Measurements from ENCODE around the gene PLCL2.

Gene PLCL2

GRCh38 chr3:16994854-16995525, 110.2 kb downstream of the PLCL2 start:
- Mint-ChIP-seq H3K36me3 (ENCODE audit: low read depth) (peaks cover 4% of the 10 kb centered on the region), H3K27me3 (ENCODE audit: low read depth) (no peaks in the 10 kb centered on the region), H3K27ac (no peak overlapping the region), H3K4me3 (no peak overlapping the region), H3K4me1 (ENCODE audit: low read depth) (peaks cover 29% of the 10 kb centered on the region), H3K9me3 (no peaks in the 10 kb centered on the region)
- DNase-seq (ENCODE audit: low spot score), result no peak

- Mint-ChIP-seq H3K27ac (no peak overlapping the region), H3K9me3 (peaks cover 3% of the 10 kb centered on the region), H3K4me3 (no peak overlapping the region)
Observed at GRCh38 chr3:16995601-16996000, 110.8 kb downstream of the PLCL2 start.

GRCh38 chr3:16998236-16998923, 113.6 kb downstream of the PLCL2 start:
- H3K4me3 Mint-ChIP-seq, result no peak overlapping the region
- H3K27me3 Mint-ChIP-seq (ENCODE audit: low read depth), result no peaks in the 10 kb centered on the region
- H3K9me3 Mint-ChIP-seq, result peaks cover 14% of the 10 kb centered on the region
- peaks cover 8% of the 10 kb centered on the region for H3K36me3 Mint-ChIP-seq (ENCODE audit: low read depth)
- H3K4me1 Mint-ChIP-seq (ENCODE audit: low read depth), result peaks cover 29% of the 10 kb centered on the region
- no peak overlapping the region for H3K27ac Mint-ChIP-seq
- DNase-seq (ENCODE audit: low spot score), result no peak

More at GRCh38 chr3:16995601-16996000, 110.8 kb downstream of the PLCL2 start:
- DNase-seq (ENCODE audit: low spot score), result no peak
- Mint-ChIP-seq H3K4me1 (ENCODE audit: low read depth) (peaks cover 29% of the 10 kb centered on the region), H3K27me3 (ENCODE audit: low read depth) (no peaks in the 10 kb centered on the region), H3K36me3 (ENCODE audit: low read depth) (peaks cover 4% of the 10 kb centered on the region)

DNA sequence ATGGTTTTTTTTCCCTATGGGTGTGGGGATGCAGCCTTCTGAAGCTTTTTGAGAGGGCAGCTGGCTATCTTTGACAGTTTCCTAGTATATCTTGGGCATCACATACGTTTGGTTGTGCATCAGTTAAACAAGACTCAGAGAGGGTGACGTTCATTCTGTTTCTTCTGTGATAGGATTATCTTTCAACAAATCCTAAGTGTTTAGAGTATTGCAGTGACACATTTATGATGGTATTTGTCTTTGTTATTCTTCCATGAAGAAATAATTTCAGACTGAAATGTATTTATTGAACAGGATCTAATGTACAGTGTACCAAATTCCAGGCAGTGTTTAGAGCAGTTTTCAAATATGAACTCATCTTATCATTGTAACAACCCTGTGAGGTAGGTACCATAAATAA, 114.4 kb downstream of the PLCL2 start:
- no peaks in the 10 kb centered on the region for H3K27me3 Mint-ChIP-seq (ENCODE audit: low read depth)
- H3K4me1 Mint-ChIP-seq (ENCODE audit: low read depth), result peaks cover 30% of the 10 kb centered on the region
- H3K36me3 Mint-ChIP-seq (ENCODE audit: low read depth), result peaks cover 8% of the 10 kb centered on the region
- H3K4me3 Mint-ChIP-seq, result no peak overlapping the region
- DNase-seq (ENCODE audit: low spot score), result no peak
- peaks cover 14% of the 10 kb centered on the region for H3K9me3 Mint-ChIP-seq
- H3K27ac Mint-ChIP-seq, result no peak overlapping the region

DNA sequence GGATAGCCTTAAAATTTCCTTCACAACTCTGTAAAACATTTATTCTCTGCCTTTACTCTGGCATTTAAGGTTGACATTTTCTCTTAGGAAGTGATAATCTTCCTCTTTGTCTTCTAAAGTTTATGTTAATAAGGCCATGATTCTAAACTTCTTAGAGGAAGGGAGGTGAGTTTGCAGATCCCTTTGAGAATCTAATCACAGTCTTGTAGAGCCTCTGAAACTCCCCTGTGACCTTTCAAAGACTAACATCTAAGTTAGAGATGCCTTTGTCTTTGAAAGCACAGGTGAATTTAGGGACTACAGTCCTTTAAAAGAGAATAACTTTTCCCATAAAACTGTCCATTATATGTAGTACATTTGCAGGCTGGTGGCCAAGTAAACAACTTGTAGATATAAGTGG, 115.1 kb downstream of the PLCL2 start:
- Mint-ChIP-seq H3K36me3 (ENCODE audit: low read depth) (peaks cover 5% of the 10 kb centered on the region), H3K4me1 (ENCODE audit: low read depth) (peaks cover 26% of the 10 kb centered on the region), H3K27me3 (ENCODE audit: low read depth) (no peaks in the 10 kb centered on the region), H3K4me3 (no peak overlapping the region), H3K9me3 (peaks cover 14% of the 10 kb centered on the region), H3K27ac (no peak overlapping the region)
- no peak for DNase-seq (ENCODE audit: low spot score)

DNA sequence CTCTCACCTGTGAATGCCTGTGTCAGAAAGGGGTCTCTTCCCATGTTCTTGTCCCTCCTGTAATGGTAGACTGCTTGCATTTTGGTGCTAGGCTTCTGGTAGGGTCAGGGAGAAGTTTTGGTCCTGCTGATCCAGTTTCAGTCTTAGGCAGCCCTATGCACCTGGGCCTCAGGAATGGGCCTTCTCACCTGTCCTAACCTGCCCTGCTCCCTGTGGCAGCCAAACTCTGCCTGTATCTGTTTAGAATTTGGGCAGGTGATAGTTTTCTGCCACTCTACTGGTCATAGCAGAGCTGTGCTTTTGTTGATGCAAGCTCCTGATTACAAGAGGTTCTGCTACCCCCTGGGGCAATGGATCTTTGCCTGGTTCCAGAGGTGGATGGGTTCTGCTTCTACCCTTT, 118.7 kb downstream of the PLCL2 start:
- Mint-ChIP-seq H3K36me3 (ENCODE audit: low read depth) (peaks cover 4% of the 10 kb centered on the region), H3K27ac (no peak overlapping the region), H3K4me3 (no peak overlapping the region), H3K9me3 (peaks cover 14% of the 10 kb centered on the region), H3K4me1 (ENCODE audit: low read depth) (peaks cover 21% of the 10 kb centered on the region), H3K27me3 (ENCODE audit: low read depth) (no peaks in the 10 kb centered on the region)
- no peak for DNase-seq (ENCODE audit: low spot score)

DNA sequence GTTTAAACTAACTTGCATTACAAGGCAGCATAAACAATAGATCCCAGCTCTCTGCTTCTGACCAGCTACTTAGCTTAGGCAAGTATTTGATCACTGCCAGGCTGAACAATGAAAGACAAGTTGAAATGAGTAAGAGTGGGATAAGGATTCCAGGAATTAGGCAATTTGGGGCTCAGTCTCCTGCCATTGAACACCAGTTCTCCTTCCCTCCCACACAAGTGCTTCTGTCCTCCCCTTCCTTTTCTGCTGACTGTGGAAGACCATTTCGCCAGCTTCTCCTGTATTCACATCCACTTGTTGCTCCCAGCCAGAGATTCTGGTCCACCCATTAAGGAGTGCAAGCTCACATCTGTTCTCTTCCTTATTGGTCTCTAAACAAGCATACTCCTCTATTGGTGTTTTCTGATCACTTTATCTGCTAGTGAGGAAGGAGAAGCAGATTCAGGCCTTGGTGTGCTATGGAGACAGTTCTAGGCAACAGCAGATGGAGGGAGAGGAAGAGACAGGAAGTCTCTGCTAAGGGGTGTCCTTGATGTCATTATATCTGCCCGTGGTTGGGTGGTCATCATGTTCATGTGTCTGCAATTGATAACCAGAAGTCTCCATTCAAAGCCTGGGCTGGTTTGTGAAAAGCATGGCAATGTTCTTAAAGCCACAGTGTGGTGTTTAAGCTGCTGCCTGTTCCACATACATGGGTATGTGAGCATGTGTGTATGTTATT, 121.5 kb downstream of the PLCL2 start:
- Mint-ChIP-seq H3K9me3 (peaks cover 6% of the 10 kb centered on the region), H3K36me3 (ENCODE audit: low read depth) (peaks cover 16% of the 10 kb centered on the region), H3K4me3 (no peak overlapping the region), H3K27me3 (ENCODE audit: low read depth) (no peaks in the 10 kb centered on the region), H3K27ac (no peak overlapping the region), H3K4me1 (ENCODE audit: low read depth) (peaks cover 16% of the 10 kb centered on the region)
- no peak for DNase-seq (ENCODE audit: low spot score)

GRCh38 chr3:17007284-17007683, 122.5 kb downstream of the PLCL2 start:
- Mint-ChIP-seq H3K9me3 (no peaks in the 10 kb centered on the region), H3K4me3 (no peak overlapping the region), H3K4me1 (ENCODE audit: low read depth) (peaks cover 16% of the 10 kb centered on the region), H3K36me3 (ENCODE audit: low read depth) (peaks cover 16% of the 10 kb centered on the region), H3K27me3 (ENCODE audit: low read depth) (no peaks in the 10 kb centered on the region), H3K27ac (no peak overlapping the region)
- no peak for DNase-seq (ENCODE audit: low spot score)

- Mint-ChIP-seq H3K27me3 (ENCODE audit: low read depth) (no peaks in the 10 kb centered on the region), H3K36me3 (ENCODE audit: low read depth) (peaks cover 21% of the 10 kb centered on the region), H3K4me3 (no peak overlapping the region), H3K4me1 (ENCODE audit: low read depth) (peaks cover 15% of the 10 kb centered on the region), H3K27ac (no peak overlapping the region), H3K9me3 (no peaks in the 10 kb centered on the region)
- no peak for DNase-seq (ENCODE audit: low spot score)
Observed at GRCh38 chr3:17009826-17010225, 125.1 kb downstream of the PLCL2 start.

DNA sequence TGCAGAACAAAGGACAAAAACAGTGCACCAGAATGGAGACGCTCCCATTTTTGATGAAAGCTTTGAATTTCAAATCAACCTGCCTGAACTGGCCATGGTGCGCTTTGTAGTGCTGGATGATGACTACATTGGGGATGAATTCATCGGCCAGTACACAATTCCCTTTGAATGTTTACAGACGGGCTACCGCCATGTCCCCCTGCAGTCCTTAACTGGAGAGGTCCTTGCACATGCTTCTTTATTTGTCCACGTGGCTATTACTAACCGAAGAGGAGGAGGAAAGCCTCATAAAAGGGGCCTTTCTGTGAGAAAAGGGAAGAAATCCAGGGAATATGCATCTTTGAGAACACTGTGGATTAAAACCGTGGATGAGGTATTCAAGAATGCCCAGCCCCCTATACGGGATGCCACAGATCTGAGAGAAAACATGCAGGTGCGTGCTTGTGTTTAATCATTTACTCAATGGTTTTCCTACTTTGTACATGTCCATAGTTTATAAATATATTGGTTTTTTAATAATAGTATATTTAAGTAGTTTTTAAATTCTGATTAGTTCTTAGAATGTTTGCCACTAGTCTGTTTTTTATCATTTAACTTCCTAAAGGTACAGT, 127.1 kb downstream of the PLCL2 start:
- Mint-ChIP-seq H3K27ac (no peak overlapping the region), H3K4me1 (ENCODE audit: low read depth) (peaks cover 4% of the 10 kb centered on the region), H3K4me3 (no peak overlapping the region)

GRCh38 chr3:17013050-17013449, 128.3 kb downstream of the PLCL2 start:
- Mint-ChIP-seq H3K27me3 (ENCODE audit: low read depth) (no peaks in the 10 kb centered on the region), H3K4me1 (ENCODE audit: low read depth) (peaks cover 2% of the 10 kb centered on the region), H3K27ac (no peak overlapping the region), H3K4me3 (no peak overlapping the region), H3K9me3 (no peaks in the 10 kb centered on the region), H3K36me3 (ENCODE audit: low read depth) (peaks cover 38% of the 10 kb centered on the region)
- DNase-seq (ENCODE audit: low spot score), result no peak

More for the DNA sequence above, 127.1 kb downstream of the PLCL2 start:
- Mint-ChIP-seq H3K9me3 (no peaks in the 10 kb centered on the region), H3K27me3 (ENCODE audit: low read depth) (no peaks in the 10 kb centered on the region), H3K36me3 (ENCODE audit: low read depth) (peaks cover 33% of the 10 kb centered on the region)
- DNase-seq (ENCODE audit: low spot score), result no peak

DNA sequence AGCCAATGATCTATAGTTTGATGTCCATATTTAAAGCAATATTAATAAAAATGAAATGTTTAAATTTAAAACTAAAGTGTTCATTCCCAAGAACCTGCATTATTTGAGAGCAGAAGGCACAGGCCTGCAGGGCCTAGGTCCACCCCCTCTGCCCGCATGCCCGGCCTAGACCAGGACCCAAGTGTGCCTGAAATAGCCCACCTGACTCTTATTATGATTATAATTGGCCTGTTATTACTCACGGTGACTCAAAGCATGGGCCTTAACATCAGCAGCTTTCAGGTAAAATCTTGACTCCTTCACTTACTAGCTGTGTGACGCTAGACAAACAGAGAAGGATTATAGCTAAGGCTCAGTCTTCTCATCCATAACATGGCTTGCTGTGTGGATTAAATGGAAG, 128.8 kb downstream of the PLCL2 start:
- H3K4me1 Mint-ChIP-seq (ENCODE audit: low read depth), result peaks cover 2% of the 10 kb centered on the region
- no peak overlapping the region for H3K4me3 Mint-ChIP-seq
- H3K27me3 Mint-ChIP-seq (ENCODE audit: low read depth), result no peaks in the 10 kb centered on the region
- H3K36me3 Mint-ChIP-seq (ENCODE audit: low read depth), result peaks cover 38% of the 10 kb centered on the region
- no peak for DNase-seq (ENCODE audit: low spot score)
- no peaks in the 10 kb centered on the region for H3K9me3 Mint-ChIP-seq
- H3K27ac Mint-ChIP-seq, result no peak overlapping the region

DNA sequence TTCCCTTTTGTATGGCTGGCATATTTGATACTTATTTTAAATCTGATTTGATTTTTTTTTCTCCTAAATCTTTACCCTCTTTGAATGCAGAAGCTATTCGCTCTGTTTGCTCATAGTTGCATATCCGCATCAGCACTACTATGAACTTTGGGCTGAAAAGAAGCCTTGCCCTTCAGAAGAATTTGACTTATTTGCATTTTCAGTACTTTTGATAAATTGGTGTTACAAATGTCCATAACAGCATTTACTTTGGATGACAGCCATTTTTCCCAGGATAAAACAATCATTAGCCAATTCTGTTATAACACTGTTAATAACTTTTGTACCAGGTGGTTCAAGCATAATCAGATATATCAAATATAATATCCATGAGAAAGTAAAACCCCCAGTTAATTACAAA, 129.5 kb downstream of the PLCL2 start:
- Mint-ChIP-seq H3K9me3 (no peaks in the 10 kb centered on the region), H3K4me3 (no peak overlapping the region), H3K36me3 (ENCODE audit: low read depth) (peaks cover 38% of the 10 kb centered on the region), H3K27ac (no peak overlapping the region), H3K27me3 (ENCODE audit: low read depth) (no peaks in the 10 kb centered on the region), H3K4me1 (ENCODE audit: low read depth) (peaks cover 2% of the 10 kb centered on the region)
- DNase-seq (ENCODE audit: low spot score), result no peak

- Mint-ChIP-seq H3K9me3 (no peaks in the 10 kb centered on the region), H3K4me3 (no peak overlapping the region), H3K36me3 (ENCODE audit: low read depth) (peaks cover 36% of the 10 kb centered on the region), H3K27me3 (ENCODE audit: low read depth) (no peaks in the 10 kb centered on the region), H3K4me1 (ENCODE audit: low read depth) (peaks cover 2% of the 10 kb centered on the region), H3K27ac (no peak overlapping the region)
- DNase-seq (ENCODE audit: low spot score), result no peak
Observed at GRCh38 chr3:17014709-17015108, 130.0 kb downstream of the PLCL2 start.

All from T-helper 2 cell treated with Interferon-gamma antibody and Interleukin-4, amounts not matched to agents 5 μg/mL and 100 μg/mL, for 36 hours (primary cell).